OCI-LY1 (cell line): Measurements from ENCODE around the gene RAD51B.

ENCODE experiments used
- H2AFZ ChIP-seq: fragments of 200-600 bp; sonication (generic), shearing (Covaris generic); 2 replicates; pipeline ENCODE4 v1.6.0; 2014; ENCODE audit warnings: antibody characterized with exemption, mild to moderate bottlenecking, low read length
- H3F3A ChIP-seq: fragments of 200-600 bp; sonication (generic), shearing (Covaris generic); 2 replicates; pipeline ENCODE4 v1.6.0; 2014; ENCODE audit warnings: mild to moderate bottlenecking, antibody characterized with exemption, low read length, moderate library complexity; ENCODE audit not compliant: insufficient read depth
- H3K27ac ChIP-seq: fragments of 200-600 bp; sonication (generic); 2 replicates; pipeline ENCODE4 v1.5.1; 2014; ENCODE audit warnings: low read length, mixed run types, mild to moderate bottlenecking, low read depth; ENCODE audit not compliant: poor library complexity, severe bottlenecking
- H3K27me3 ChIP-seq: fragments of 200-600 bp; sonication (generic); 2 replicates; pipeline ENCODE4 v1.6.0; 2014; ENCODE audit warnings: antibody characterized with exemption, mild to moderate bottlenecking, low read length, moderate library complexity; ENCODE audit not compliant: insufficient read depth
- H3K36me3 ChIP-seq: fragments of 200-600 bp; sonication (generic); 2 replicates; pipeline ENCODE4 v1.6.1; 2014; ENCODE audit warnings: mild to moderate bottlenecking, antibody characterized with exemption, low read length, moderate library complexity, mixed read lengths; ENCODE audit not compliant: insufficient read depth
- H3K4me1 ChIP-seq: fragments of 200-600 bp; sonication (generic); 2 replicates; pipeline ENCODE4 v1.5.1; 2014; ENCODE audit warnings: mild to moderate bottlenecking, low read length, moderate library complexity; ENCODE audit not compliant: insufficient read depth, severe bottlenecking
- H3K4me2 ChIP-seq: fragments of 200-600 bp; sonication (generic), shearing (Covaris generic); 2 replicates; pipeline ENCODE4 v1.6.1; 2014; ENCODE audit warnings: low read length
- H3K4me3 ChIP-seq: fragments of 200-600 bp; sonication (generic); 2 replicates; pipeline ENCODE4 v1.5.1; 2014; ENCODE audit warnings: low read length, low read depth, mild to moderate bottlenecking, mixed read lengths; ENCODE audit not compliant: poor library complexity, severe bottlenecking
- H3K79me2 ChIP-seq: fragments of 200-600 bp; shearing (Covaris generic); 2 replicates; pipeline ENCODE4 v1.6.1; 2016; ENCODE audit warnings: mixed run types, low read length, mixed read lengths; ENCODE audit not compliant: insufficient read depth
- H3K9ac ChIP-seq: fragments of 200-600 bp; sonication (generic), shearing (Covaris generic); 2 replicates; pipeline ENCODE4 v1.6.1; 2014; ENCODE audit warnings: mild to moderate bottlenecking, low read length, mixed read lengths
- H3K9me2 ChIP-seq: fragments of 200-600 bp; sonication (generic), shearing (Covaris generic); 2 replicates; pipeline ENCODE4 v1.6.1; 2014; ENCODE audit warnings: low read depth, mild to moderate bottlenecking, low read length, mixed read lengths
- H3K9me3 ChIP-seq: fragments of 200-600 bp; shearing (Covaris generic); 2 replicates; pipeline ENCODE4 v1.6.1; 2014; ENCODE audit warnings: low read length, mixed read lengths
- H4K20me1 ChIP-seq: fragments of 200-600 bp; sonication (generic), shearing (Covaris generic); 2 replicates; pipeline ENCODE4 v1.6.0; 2016; ENCODE audit warnings: mild to moderate bottlenecking, low read length; ENCODE audit not compliant: insufficient read depth
- CTCF ChIP-seq: fragments of 200-600 bp; sonication (generic), shearing (Covaris generic); IDR thresholded peaks from 2 replicates; pipeline ENCODE4 v1.5.1; 2017; ENCODE audit warnings: mild to moderate bottlenecking, antibody characterized with exemption, low read length, moderate library complexity, mixed read lengths
- EZH2 ChIP-seq: fragments of 200-600 bp; sonication (generic), shearing (Covaris generic); IDR thresholded peaks from 2 replicates; pipeline ENCODE4 v1.8.0; 2017; ENCODE audit warnings: borderline replicate concordance, mixed run types, mild to moderate bottlenecking, antibody characterized with exemption, low read length, moderate library complexity, mixed read lengths

The RAD51B gene

DNA sequence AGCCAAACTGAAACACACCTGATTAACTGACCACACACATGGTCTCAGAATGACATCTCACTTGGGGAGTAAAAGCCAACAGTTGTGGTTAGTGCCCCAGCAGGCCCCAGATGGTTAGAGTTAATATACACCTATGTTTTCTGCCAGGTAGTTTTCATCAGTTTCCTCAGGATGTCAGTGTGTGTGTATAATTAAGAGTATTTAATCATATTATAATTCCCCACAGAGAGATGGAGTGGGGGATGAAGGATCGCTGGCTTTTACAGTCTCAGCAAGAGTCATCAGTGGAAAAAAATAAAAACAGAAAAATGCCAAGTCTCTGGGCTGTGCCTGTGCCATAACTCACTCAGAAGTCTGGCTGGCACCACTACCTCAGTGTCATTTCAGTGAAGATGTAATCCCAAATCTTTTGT, 560.8 kb downstream of the RAD51B start:
- peaks cover 45% of the 10 kb centered on the region for H3K4me1 ChIP-seq
- H3K79me2 ChIP-seq, result no peaks in the 10 kb centered on the region
- TF ChIP-seq CTCF (no peak), EZH2 (no peak)
- no peak overlapping the region for H2AFZ ChIP-seq
- no peak overlapping the region for H3K4me2 ChIP-seq
- no peak overlapping the region for H3K4me3 ChIP-seq
- H3K9me2 ChIP-seq, result no peaks in the 10 kb centered on the region
- no peaks in the 10 kb centered on the region for H3K36me3 ChIP-seq
- no peak overlapping the region for H3K9ac ChIP-seq
- H4K20me1 ChIP-seq, result no peaks in the 10 kb centered on the region
- no peaks in the 10 kb centered on the region for H3K9me3 ChIP-seq
- H3K27ac ChIP-seq, result peak overlapping the region; percentile 71
- H3F3A ChIP-seq, result no peaks in the 10 kb centered on the region
- H3K27me3 ChIP-seq, result no peaks in the 10 kb centered on the region

GRCh38 chr14:68384335-68384734, 564.8 kb downstream of the RAD51B start:
- Histone ChIP-seq H3K4me2 (no peak overlapping the region), H3K27ac (no peak overlapping the region), H3K9me3 (no peaks in the 10 kb centered on the region), H3K4me3 (no peak overlapping the region), H3K9ac (no peak overlapping the region), H3K27me3 (no peaks in the 10 kb centered on the region), H4K20me1 (no peaks in the 10 kb centered on the region), H3F3A (no peaks in the 10 kb centered on the region), H3K4me1 (peaks cover 25% of the 10 kb centered on the region), H3K36me3 (no peaks in the 10 kb centered on the region), H2AFZ (no peak overlapping the region), H3K9me2 (no peaks in the 10 kb centered on the region), H3K79me2 (no peaks in the 10 kb centered on the region)
- no peak for TF ChIP-seq EZH2
- no peak for TF ChIP-seq CTCF

DNA sequence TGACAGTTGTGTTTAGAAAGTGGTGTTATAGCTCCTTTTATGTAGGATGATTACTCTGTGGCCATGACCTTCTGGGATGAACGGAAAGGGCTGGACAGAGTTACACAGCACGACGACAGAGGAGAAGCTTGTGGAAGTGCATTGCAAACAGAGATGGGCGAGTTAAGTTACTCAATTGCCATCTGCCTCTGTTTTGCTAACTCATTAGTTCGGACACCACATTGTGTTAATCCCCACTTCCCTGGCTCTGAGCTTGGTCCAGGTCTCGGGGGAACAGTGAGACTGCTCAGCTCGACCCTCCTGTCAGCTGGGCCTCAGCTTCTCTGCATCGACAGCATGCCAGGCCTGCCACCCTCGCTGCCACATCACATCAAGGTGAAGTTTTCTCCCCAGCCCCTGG, 565.3 kb downstream of the RAD51B start:
- Histone ChIP-seq H3K27ac (no peak overlapping the region), H3K9me2 (no peaks in the 10 kb centered on the region), H3K36me3 (no peaks in the 10 kb centered on the region), H4K20me1 (no peaks in the 10 kb centered on the region), H3K9ac (no peak overlapping the region), H3F3A (no peaks in the 10 kb centered on the region), H3K4me3 (no peak overlapping the region), H3K79me2 (no peaks in the 10 kb centered on the region), H3K4me1 (peaks cover 20% of the 10 kb centered on the region), H3K9me3 (no peaks in the 10 kb centered on the region), H3K4me2 (no peak overlapping the region), H3K27me3 (no peaks in the 10 kb centered on the region), H2AFZ (no peak overlapping the region)
- TF ChIP-seq CTCF, result no peak
